ENCODE results near the gene RAB40A.
"Not testable (repeated sequence)": the region's sequence is repeated elsewhere in the genome, so short reads cannot be mapped to it uniquely, and the experiment has no call there.

The RAB40A gene

DNA sequence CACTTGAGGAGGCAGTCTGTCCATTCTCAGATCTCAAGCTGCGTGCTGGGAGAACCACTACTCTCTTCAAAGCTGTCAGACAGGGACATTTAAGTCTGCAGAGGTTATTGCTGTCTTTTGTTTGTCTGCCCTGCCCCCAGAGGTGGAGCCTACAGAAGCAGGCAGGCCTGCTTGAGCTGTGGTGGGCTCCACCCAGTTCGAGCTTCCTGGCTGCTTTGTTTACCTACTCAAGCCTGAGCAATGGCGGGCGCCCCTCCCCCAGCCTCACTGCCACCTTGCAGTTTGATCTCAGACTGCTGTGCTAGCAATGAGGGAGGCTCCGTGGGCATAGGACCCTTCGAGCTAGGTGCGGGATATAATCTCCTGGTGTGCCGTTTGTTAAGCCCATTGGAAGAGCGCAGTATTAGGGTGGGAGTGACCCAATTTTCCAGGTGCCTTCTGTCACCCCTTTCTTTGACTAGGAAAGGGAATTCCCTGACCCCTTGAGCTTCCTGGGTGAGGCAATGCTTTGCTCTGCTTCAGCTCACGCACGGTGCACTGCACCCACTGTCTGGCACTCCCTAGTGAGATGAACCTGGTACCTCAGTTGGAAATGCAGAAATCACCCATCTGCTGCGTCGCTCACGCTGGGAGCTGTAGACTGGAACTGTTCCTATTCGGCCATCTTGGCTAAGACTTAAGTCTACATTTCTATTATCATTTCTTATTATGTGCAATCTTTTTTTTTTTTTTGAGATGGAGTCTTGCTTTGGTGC, 59.1 kb downstream of the RAB40A start:
- DNase-seq, result not testable (repeated sequence)

DNA sequence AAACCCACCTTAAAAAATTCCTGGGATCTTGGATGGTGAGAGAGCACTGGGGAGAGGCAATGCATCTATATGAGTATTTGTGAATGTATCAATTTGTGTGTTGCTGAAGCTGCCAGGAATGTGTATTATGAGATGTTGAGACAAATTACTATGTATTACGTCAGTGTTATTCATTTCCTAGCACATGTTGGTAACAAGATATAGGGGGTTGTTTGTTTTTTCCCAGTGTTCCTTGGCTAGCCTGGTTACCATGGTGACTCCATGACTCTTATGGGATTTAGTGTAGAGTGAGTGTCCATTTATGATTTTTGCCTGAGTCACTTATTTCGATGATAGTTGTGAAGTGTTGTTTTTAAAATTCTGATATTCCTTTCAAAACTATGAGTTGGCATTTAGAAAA, 65.6 kb downstream of the RAB40A start:
- no peak for DNase-seq

Measured in 8988T (cell line).